Esophagus squamous epithelium (tissue), 5 donors: ENCODE results near the gene PIAS4. TPM values are rescaled to one million over a fixed set of nuclear protein-coding genes. Genes with fewer than 3 reads are reported as not detected.

ENCODE experiments used
- DNase-seq: peaks from one replicate; lab custom pipeline; 2025; lab: John Stamatoyannopoulos, UW
- H3K27ac ChIP-seq, 4 donors: fragments of 200-600 bp; sonication (generic); one replicate each; pipeline ENCODE4 v1.5.1; 2016 to 2019; ENCODE audit warnings: mild to moderate bottlenecking in 1 of 4
- H3K27me3 ChIP-seq, 4 donors: fragments of 200-600 bp; sonication (generic); 1 replicate in 3 of 4; 2 replicates in 1 of 4; pipeline versions ENCODE4 v1.5.1 to v1.6.0; 2017 to 2021; ENCODE audit warnings: antibody characterized with exemption in 1 of 4
- H3K36me3 ChIP-seq, 3 donors: fragments of 200-600 bp; sonication (generic); one replicate each; pipeline ENCODE4 v1.5.1; 2016 to 2019
- H3K4me1 ChIP-seq, 3 donors: fragments of 200-600 bp; sonication (generic); one replicate each; pipeline ENCODE4 v1.5.1; 2017 to 2019
- H3K4me3 ChIP-seq, 4 donors: fragments of 200-600 bp; sonication (generic); 1 replicate in 3 of 4; 2 replicates in 1 of 4; pipeline ENCODE4 v1.5.1; 2016 to 2019; ENCODE audit warnings: mild to moderate bottlenecking in 2 of 4, moderate library complexity in 1 of 4
- H3K9me3 ChIP-seq, 3 donors: fragments of 200-600 bp; sonication (generic); one replicate each; pipeline ENCODE4 v1.5.1; 2016 to 2019
- CTCF ChIP-seq, 6 experiments: fragments of 450-650 bp in 4 of 6; fragments of 200-600 bp in 2 of 6; sonication (generic) in 2 of 6; IDR thresholded peaks; one replicate each; pipeline ENCODE4 v1.5.1; 2016 to 2019; ENCODE audit warnings: antibody characterized with exemption in 6 of 6, mild to moderate bottlenecking in 4 of 6, moderate library complexity in 4 of 6
- POLR2A ChIP-seq, 4 donors: fragments of 450-650 bp; IDR thresholded peaks; one replicate each; pipeline ENCODE4 v1.6.1; 2017; ENCODE audit warnings: antibody characterized with exemption in 4 of 4, mild to moderate bottlenecking in 4 of 4, moderate library complexity in 3 of 4
- WGBS, 2 donors: methylation state at CpG; one replicate each; pipeline ENCODE4 v1.1.5; 2018; 5-methylcytosine and 5-hydroxymethylcytosine counted together
- intact Hi-C: fragments of 100-400 bp; cut with DNase I; formaldehyde crosslinking; loops from one replicate; pipeline ENCODE4 v1.15.0; 2022
- total RNA-seq, 4 donors: library from RNA; depleted of rRNA; stranded (reverse); fragments of >200 nt; gene quantifications; one replicate each; pipeline ENCODE4 v1.1.0, GENCODE V29; 2016
- donor health status: DM: yes; HTN: yes; CAD: no.

The PIAS4 gene
- 10 to 100 TPM; 11.4 to 15.1 (median 13.0) TPM for total RNA-seq

GRCh38 chr19:4007021-4007835, at the start of gene PIAS4:
Gene PIAS4, plus strand, starts transcription at chr19:4007736. Its CDS starts 25 bp downstream, at chr19:4007761.
- Histone ChIP-seq H3K4me3 (peak within 1 kb of the TSS; percentile 71 to 100 (median 92)), H3K27me3 (no peaks in the 10 kb centered on the region), H3K9me3 (no peaks in the 10 kb centered on the region), H3K4me1 (peaks cover 33 to 50% (median 37%) of the 10 kb centered on the region in 3 donors), H3K27ac (peak within 1 kb of the TSS; percentile 85 to 96 (median 94)), H3K36me3 (peaks cover 0 to 17% (median 0%) of the 10 kb centered on the region in 3 donors)
- intact Hi-C loops = no loop called here
- WGBS, 2 donors = 0 to 5% methylated on average over 3 of the region's 91 CpGs
- DNase-seq = peak; percentile 82
- TF ChIP-seq POLR2A (IDR thresholded peaks at IDR 0.05) (peak in 2 of 4 donors; percentile 22 to 54), CTCF (IDR thresholded peaks at IDR 0.05) (peak in 2 of 6 experiments; percentile 21 to 49)

GRCh38 chr19:3958836-3959765, 48.4 kb upstream of the PIAS4 start:
- Histone ChIP-seq H3K4me3 (no peak overlapping the region), H3K4me1 (peaks cover 0 to 10% (median 2%) of the 10 kb centered on the region in 3 donors), H3K27ac (no peak overlapping the region), H3K9me3 (no peaks in the 10 kb centered on the region), H3K36me3 (peaks cover 51 to 87% (median 58%) of the 10 kb centered on the region in 3 donors), H3K27me3 (no peaks in the 10 kb centered on the region)
- no peak for DNase-seq
- no peak for TF ChIP-seq CTCF (IDR thresholded peaks at IDR 0.05)
- TF ChIP-seq POLR2A (IDR thresholded peaks at IDR 0.05) = no peak
- 96% methylated on average over 22 to 33 of the region's 86 CpGs for WGBS, 2 donors
- intact Hi-C loops = no loop called here

- H3K36me3 ChIP-seq = peaks cover 51 to 94% (median 62%) of the 10 kb centered on the region in 3 donors
- no peak for DNase-seq
- no peaks in the 10 kb centered on the region for H3K27me3 ChIP-seq
- H3K27ac ChIP-seq = no peak overlapping the region
- peaks cover 0 to 7% (median 0%) of the 10 kb centered on the region in 3 donors for H3K4me1 ChIP-seq
- no peaks in the 10 kb centered on the region for H3K9me3 ChIP-seq
- H3K4me3 ChIP-seq = no peak overlapping the region
- TF ChIP-seq CTCF (IDR thresholded peaks at IDR 0.05) (no peak), POLR2A (IDR thresholded peaks at IDR 0.05) (no peak)
- intact Hi-C loops = no loop called here
- 70 to 80% methylated on average over 1 to 4 of the region's 15 CpGs for WGBS, 2 donors
Observed at GRCh38 chr19:3959766-3960131, 47.8 kb upstream of the PIAS4 start.

GRCh38 chr19:3961007-3961406, 46.5 kb upstream of the PIAS4 start:
- H3K27ac ChIP-seq = no peak overlapping the region
- 96 to 100% methylated on average over 3 to 4 of the region's 24 CpGs for WGBS, 2 donors
- intact Hi-C loops = no loop called here

More at GRCh38 chr19:3961007-3961406, 46.5 kb upstream of the PIAS4 start:
- Histone ChIP-seq H3K4me1 (peaks cover 0 to 10% (median 0%) of the 10 kb centered on the region in 3 donors), H3K9me3 (no peaks in the 10 kb centered on the region), H3K27me3 (no peaks in the 10 kb centered on the region), H3K4me3 (no peak overlapping the region), H3K36me3 (peaks cover 51 to 100% (median 62%) of the 10 kb centered on the region in 3 donors)
- no peak for TF ChIP-seq POLR2A (IDR thresholded peaks at IDR 0.05)
- TF ChIP-seq CTCF (IDR thresholded peaks at IDR 0.05) = no peak
- DNase-seq = no peak
